ENCODE measurements around the gene HELB.

- TF ChIP-seq CTCF (IDR thresholded peaks at IDR 0.05), result no peak
- TF ChIP-seq EP300 (IDR thresholded peaks at IDR 0.05), result peak in 1 of 2 donors; percentile 19
- no peak for TF ChIP-seq POLR2A (IDR thresholded peaks at IDR 0.05)
Measured at GRCh38 chr12:66280561-66280960, 21.7 kb upstream of the HELB start.
